Medulla oblongata (tissue), 1 donor: Measurements from ENCODE around the gene IQCF2.
"Not testable (repeated sequence)": the region's sequence is repeated elsewhere in the genome, so short reads cannot be mapped to it uniquely, and the experiment has no call there.

Experiments used
- DNase-seq: peaks from one replicate; pipeline ENCODE4 v3.0.0-alpha.2; 2015; ENCODE audit errors: extremely low spot score

Gene IQCF2

DNA sequence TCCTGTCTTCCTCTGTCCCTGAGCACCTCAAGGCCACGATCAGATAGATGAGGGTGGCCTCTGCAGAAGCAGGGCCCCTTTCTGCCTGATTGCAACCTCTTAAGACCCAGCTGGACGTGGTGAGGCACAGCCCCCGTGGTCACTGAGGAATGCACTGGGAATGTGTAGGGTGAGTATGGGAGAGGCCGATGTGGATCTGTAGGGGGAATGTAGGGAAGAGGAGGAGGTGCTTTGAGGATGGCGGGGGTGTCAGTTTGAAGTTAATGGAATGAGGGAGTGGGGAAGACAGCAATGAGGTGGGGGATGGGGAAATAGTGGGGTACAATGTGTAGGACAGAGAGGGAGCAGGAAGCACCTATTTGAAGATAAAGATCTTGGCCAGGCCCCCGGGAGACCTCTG, 14.8 kb downstream of the IQCF2 start:
- DNase-seq: no peak

DNA sequence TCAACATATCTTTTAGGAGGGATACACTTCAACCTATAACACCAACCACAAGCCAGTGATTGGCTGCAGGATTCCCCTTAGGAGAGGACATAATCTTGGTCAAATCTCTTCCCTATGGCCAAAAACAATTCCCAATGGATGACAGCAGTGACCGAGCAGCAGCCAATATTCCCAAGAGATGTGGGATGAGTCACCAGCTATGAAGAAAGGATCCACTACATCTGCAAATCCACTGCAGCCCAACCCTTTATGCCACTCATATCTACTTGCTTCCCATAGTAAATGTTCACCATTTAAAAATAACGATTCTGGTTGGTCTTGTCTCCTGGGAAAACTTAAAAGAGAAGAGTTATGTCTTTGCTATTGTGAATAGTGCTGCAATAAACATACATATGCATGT, 18.5 kb downstream of the IQCF2 start:
- DNase-seq: no peak

DNA sequence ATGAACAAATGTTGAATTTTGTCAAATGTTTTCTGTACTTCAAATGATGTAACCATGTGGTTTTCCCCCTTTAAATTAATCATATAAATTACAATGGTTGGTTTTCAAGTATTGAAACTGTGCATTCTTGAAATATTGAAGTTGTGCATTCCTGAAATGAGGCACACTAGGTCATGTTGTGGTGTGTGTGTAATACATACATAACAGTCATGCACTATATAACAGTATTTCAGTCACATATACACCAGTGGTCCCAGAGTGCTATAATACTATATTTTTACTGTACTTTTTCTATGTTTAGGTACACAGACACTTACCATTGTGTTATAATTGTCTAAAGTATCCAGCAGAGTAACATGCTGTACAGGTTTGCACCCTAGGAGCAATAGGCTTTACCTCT, 25.0 kb downstream of the IQCF2 start:
- no peak for DNase-seq

DNA sequence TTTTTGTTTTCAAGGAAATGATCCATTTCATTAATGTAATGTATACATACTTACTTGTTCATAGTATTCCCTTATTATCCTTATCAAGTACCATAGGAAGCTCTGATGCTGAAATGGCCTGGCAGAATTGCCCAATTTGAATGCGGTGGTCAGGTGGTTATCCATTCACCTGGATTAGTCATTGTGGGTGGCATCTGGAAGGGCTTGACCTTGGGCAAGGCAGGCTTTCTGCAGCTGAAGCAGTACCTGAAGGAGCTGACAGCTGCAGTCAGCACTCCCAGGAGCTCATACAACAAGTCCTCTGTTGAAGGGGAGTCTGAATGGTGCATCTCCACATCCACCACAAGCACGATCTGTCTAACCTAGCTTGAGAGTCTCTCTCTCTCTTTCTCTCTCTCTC, 26.2 kb downstream of the IQCF2 start:
- no peak for DNase-seq

DNA sequence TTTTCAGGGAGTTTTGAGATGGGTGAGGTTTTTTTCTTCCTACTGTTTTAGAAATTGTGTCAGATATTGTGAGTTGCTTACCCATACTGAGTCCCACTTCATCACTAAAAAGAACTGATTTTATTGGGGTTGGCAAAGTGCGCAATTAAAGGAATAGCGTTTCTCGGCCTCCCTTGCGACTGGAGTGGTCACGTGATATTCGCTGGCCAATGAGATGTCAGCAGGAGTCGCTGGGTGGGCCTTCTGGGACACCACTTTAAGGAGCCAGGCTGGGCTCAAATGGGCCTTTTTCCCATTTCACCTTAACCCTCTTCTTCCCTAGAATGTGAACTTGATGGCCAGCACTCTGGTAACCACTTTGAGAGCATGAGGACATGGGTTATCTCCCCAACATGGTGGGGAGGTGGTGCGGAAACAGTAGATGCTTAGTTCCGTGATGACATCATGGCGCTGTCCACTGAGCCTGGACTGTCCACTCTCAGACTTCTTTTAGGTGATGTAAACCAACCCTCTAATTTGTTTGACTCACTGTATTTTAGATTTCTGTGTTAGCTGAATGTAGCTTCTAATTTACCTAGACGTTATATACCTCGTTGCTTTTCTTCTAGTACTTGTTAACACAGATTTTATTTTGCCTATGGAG, 27.2 kb downstream of the IQCF2 start:
- DNase-seq: no peak

DNA sequence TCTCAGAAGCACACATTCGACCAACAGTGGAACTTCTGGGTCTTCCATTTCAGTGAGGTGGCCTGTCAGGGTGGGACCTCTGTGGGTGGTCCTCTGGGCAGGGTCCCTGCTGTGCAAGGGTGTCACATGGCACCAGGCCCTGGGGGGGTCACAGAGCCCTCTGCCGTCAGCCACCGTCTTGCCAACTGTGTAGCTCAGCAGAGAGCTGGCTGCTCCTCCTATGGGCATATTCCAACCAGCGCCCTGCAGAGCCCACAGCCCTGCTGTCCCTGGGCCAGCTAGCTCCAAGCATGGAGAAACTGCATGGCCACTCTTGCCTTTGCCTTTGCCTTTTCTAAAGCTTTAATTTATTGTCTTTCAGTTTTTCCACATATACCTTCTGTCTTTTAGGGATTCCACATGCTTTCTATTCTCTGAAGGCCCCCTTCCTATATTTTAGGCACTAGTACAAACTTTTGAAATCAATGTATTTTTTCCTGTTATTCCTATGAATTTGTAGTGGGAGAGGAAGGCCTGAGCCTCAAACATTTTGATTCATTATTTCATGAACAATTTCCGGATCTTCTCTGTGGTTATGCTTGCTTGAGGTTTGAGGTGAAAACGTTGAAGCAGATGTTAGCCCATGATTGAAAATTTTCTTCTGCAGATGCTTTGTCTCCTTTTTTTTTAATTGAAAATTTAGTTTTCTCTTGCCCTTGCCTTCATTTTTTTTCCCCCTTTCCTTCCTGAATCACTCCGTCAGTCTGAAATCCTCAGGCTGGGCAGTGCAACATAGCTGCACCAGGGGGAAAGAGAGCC, 30.0 kb downstream of the IQCF2 start:
- no peak for DNase-seq

DNA sequence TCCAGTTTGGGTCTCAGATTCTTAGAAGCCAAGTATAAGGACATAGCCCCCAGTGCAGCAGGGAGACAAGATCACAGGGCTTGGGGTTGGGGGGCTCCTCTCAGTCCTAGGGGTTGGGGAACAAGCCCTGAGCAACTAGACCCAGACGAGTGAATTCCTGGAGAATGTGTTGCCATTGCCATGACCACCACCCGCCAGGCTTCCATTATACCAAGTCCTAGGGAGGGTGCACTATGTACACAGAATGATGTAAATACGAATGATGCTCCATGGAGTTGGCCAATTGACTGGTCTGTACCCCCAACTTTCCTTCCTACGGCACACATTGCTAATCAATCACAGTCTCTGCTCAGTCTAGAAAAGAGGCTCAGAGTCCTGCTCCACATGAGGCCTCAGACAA, 33.0 kb downstream of the IQCF2 start:
- DNase-seq: no peak

DNA sequence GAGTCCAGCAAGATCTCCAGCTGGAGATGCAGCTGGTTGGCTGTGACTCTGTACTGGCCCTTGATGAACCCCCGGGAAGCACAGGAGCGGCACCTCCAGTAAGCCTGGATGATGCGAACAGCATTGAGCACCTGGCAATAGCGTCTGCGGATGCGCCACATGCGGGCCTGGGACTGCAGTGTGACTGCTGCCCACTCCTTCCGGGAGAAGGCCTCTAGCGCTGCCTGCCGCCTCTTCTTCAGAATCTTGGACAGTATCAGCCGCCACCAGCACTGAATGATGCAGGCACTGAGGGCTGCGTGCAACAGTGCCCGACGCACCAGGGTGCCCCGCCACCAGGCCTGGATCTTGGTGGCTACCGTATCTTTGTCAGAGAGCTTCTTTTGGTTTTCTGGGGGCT, 33.5 kb downstream of the IQCF2 start:
- no peak for DNase-seq

DNA sequence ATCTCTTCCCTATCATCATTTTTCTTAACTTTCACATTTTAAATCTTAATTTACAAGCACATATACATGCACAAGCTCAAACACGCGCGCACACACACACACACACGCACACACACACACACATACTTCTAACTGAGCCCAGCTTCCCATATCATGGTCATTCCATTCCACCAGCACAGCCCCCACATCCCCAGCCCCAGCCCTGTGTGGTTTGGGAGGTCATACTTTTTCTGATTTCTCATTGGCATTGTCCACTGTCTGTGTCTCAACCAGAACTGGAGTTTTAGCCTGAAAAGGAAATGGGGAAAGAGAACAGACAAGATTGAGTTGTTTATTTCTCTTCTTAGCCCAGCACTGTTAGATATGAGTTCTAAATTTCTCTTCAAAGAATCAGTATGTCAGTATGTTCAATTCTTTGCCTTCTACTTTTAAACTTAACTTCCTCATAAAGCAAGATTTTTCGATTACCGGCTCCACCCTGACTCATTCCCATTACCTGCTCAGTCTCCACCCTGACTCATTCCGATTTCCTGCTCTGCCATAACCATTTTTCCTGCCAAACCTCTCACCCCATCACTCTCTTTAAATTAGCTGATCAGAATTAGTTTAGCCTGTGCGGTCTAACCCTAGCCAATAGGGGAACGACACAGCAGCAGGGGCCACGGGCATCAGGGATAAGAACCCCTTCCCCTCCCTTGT, 35.3 kb downstream of the IQCF2 start:
- no peak for DNase-seq

DNA sequence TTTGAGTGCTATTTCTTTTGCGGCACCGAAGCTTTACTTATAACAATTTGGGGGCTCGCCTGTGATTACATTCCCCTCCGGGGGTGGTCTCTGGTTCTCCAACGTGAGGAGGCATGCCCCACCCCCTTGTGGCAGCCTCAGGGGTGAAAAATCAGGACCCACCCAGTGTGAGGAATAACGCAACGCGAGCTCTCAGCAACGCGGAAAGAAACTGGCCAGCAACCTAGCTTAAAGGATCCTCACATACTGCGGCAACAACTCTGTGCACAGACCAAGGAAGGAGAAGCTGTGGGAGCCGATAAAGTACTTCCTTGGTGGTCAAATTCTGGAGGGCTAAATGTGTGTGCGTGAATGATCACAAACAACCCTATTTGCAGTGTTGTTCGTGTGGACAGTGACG, 36.0 kb downstream of the IQCF2 start:
- no peak for DNase-seq

DNA sequence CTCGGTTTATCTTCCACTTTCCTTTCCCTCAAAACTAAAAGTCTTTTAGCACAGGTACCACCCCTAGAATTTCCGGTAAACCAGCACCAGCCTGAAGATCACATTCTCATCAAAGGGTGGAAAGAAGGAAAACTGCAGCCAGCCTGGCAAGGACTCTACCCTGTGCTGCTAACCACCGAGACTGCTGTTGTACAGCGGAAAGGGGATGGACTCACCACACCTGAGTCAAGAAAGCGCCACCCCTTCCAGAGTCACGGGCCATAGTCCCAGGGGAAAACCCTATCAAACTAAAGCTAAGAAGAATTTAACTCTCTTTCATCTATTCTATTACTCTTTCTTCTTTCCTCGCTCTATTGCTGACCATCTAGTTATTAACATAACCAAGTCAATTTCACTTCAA, 38.6 kb downstream of the IQCF2 start:
- not testable (repeated sequence) for DNase-seq

DNA sequence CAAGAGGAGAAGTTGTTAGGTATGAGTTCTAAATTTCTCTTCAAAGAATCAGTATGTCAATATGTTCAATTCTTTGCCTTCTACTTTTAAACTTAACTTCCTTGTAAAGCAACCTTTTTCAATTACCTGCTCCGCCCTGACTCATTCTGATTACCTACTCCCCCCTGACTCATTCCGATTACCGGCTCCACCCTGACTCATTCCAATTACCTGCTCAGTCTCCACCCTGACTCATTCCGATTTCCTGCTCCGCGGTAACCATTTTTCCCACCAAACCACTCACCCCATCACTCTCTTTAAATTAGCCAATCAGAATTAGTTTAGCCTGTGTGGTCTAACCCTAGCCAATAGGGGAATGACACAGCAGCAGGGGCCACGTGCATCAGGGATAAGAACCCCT, 40.9 kb downstream of the IQCF2 start:
- DNase-seq: not testable (repeated sequence)

DNA sequence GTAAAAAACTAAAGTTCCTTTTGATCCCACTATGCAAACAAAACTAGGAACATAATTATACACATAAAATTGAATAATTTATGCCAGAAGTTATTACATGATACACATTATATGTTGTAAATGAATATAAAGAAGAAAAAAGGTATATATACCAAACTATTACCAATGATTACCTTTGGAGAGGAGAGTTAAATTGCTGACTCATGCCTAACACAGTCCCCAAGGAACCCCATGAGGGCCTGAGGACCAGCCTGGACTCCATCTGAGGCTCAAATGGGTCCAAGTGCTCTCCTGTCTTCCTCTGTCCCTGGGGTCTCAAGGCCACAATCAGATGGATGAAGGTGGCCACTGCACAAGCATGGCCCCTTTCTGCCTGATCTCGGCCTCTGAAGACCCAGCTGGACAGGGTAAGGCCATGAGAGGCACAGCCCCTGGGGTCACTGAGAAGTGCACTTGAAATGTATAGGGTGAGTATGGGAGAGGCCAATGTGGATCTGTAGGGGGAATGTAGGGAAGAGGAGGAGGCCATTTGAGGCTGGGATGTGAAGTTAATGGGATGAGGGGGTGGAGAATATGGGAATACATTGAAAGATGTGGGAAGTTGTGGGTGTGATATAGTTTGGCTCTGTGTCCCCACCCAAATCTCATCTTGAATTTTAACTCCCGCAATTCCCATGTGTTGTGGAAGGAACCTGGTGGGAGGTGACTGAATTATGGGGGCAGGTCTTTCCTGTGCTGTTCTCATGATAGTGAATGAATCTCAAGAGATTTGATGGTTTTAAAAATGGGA, 42.8 kb downstream of the IQCF2 start:
- DNase-seq: no peak

DNA sequence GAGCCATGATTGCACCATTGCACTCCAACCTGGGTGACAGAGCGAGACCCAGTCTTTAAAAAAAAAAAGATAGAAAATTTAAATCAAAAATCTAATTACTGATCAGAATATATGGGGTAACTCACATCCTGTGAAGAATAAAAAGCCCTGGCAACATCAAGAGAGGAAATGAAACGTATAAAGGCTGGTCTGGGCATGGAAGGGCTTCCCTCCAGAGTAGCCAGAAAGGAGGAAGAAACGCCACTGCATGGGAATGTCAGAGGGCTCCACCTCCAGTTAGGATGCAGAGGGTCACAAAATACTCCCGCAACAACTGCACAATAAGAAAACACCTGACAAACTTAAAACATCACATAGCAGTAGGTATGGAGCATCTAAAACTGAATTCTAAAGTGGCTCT, 46.6 kb downstream of the IQCF2 start:
- no peak for DNase-seq
